ENCODE data around the gene SNX25.

Gene SNX25

GRCh38 chr4:185384061-185384460, 174.7 kb downstream of the SNX25 start:
- no peak for DNase-seq

GRCh38 chr4:185384930-185385331, 175.5 kb downstream of the SNX25 start:
- DNase-seq = no peak

DNA sequence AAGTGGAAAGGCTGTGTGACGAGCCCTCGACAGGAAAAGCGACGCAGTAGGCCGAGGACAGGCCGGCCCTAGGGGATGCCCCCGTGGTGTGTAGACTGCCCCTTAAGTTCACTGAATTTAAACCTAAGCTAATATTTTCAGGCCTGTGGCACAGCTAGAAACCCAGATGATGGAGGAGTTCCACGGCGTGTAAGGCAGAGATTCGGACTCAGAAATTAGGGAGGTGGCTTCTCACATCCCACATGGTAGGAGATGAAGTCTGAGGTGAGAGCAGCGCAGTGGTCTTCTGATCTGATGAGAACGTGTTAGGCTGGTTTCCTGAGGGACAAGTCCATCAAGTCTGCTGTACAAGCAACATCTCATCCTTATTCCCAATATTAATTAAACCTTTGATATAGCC, 178.6 kb downstream of the SNX25 start:
- no peak for DNase-seq

- DNase-seq = no peak
Observed at GRCh38 chr4:185390941-185391340, 181.5 kb downstream of the SNX25 start.

GRCh38 chr4:185392156-185392555, 182.8 kb downstream of the SNX25 start:
- no peak for DNase-seq

DNA sequence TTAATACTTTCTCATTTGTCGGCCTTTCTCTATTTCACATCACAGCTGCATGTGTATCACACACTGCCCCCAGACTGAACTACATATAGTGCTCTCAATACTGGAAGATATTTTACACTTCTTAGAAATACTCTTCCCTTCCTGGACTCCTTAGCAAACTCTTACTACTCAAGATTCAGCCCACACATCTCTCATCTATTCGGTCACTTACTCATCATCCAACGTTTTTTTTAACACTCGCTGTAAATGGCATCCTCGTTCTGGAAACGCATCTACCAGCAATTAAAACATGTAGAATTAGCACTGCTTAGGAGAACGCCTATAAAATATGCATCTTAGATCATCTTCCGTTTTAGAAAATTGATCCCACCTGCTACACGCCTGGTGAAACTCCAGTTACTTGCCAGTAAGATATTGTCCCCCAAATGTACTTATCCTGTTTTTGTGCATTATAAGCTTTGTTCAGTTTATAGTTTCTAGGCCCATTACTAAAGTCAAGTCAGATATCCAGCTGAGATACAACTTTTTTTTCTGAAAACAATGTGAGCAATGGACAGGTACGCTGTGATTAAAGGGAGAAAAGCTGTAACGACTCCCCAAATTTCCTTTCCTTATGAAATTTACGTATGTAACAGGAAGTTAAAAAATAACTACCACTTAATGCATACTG, 185.3 kb downstream of the SNX25 start:
- DNase-seq = no peak

GRCh38 chr4:185395238-185395955, 186.0 kb downstream of the SNX25 start, which contains the start of gene LRP2BP:
Gene LRP2BP (minus strand): TSS chr4:185395924. CDS start chr4:185378186, 17,738 bp downstream.
- DNase-seq = no peak

- peak; percentile 97 for DNase-seq
Observed at GRCh38 chr4:185395956-185396723, 186.7 kb downstream of the SNX25 start.

- no peak for DNase-seq
Observed at GRCh38 chr4:185396724-185397385, 187.5 kb downstream of the SNX25 start, which contains the start of gene ANKRD37. Gene ANKRD37 (plus strand): TSS chr4:185396841. CDS start chr4:185396924, 83 bp downstream.

DNA sequence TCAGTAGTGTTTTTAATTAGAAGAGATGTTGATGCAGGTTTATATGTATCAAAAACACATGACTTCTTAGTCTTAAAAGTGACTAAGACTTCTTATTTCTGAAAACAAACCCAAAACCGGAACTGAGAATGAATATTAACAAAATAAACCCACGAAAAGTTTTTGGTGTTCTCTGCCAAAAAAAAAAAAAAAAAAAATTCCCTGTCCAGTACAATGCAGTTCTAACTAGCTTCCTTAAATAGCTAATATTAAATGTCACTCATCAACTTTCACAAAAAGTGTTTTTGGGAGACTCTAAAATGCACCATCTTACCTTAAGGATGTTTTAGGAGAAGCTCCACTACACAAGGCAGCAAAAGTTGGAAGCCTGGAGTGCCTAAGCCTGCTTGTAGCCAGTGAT, 189.2 kb downstream of the SNX25 start:
- no peak for DNase-seq

DNA sequence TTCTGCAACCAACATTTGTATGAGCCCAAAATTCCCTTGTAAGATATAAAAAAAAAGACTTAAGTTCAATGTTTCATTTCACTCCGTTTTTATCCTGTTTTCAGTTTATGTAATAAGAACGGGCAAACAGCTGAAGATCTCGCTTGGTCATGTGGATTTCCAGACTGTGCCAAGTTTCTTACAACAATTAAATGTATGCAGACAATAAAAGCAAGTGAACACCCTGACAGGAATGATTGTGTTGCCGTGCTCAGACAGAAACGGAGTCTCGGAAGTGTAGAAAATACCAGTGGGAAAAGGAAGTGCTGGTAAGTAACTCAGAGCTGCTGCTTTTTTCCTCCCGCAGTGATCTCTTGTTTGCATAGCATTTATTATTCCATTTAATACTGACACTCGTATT, 190.1 kb downstream of the SNX25 start:
- no peak for DNase-seq

GRCh38 chr4:185404031-185404430, 194.6 kb downstream of the SNX25 start:
- DNase-seq = no peak

DNA sequence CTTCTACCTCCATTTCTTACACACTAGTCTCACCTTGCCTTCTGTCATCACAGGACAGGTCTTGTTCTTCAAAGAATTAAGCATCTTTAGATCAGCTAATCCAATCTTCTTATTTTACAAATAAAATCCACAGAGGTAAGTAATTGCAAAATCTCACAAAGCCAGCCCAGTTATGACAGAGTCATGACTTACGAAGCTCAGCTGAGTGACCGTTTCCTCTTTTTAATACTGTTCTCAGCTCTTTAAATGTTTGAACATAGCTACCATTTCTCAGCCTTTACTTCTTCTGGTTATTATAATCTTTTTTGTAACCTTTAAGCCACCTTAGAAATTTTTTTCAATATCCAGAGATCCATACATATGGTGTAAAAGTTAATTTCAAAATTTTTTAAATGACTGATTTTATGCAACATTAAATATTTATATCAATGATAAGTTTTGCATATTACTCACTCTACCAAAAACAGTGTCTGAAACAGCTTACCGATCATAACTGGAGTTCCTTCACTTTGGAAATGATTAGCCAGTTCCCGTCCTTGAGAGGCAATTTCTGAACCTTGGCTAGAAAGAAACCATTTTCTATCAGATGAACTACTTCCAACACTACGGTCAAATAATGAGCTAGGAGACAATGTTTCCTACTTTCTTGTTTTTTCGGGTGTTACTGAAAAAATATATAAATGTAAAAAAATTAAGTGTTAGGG, 196.1 kb downstream of the SNX25 start:
- no peak for DNase-seq

GRCh38 chr4:185408432-185408831, 199.0 kb downstream of the SNX25 start:
- no peak for DNase-seq

DNA sequence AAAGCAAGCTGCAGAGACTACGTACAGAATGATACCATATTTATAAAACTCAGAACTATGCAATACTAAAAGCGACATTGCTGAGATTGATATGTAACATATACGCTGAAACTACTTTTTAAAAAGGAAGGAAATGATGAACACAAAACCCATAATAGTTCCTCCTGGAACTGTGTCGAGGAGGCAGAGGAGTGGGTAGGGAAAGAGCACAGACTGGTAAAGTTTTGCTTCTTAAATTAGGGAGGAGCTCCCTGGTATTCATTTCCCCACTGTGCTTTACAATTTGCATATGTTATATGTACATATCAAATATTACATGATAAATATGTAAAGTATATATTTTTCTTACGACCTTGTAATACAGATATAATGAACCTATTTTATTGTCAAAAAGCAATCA, 202.5 kb downstream of the SNX25 start:
- no peak for DNase-seq

GRCh38 chr4:185412412-185412811, 203.0 kb downstream of the SNX25 start:
- DNase-seq = no peak

All from activated naive CD4-positive, alpha-beta T cell treated with anti-CD3 and anti-CD28 coated beads, Interleukin-2, amount 50 U/mL, for 16 hours (primary cell).